A204.1 (cell line): ENCODE results near the gene CRY2.

Experiments
- FAIRE-seq: peaks from 2 replicates; lab custom pipeline; 2012; peaks lifted over from hg19 to GRCh38; lab: Jason Lieb, UNC

The CRY2 gene

GRCh38 chr11:45932217-45932616, 84.9 kb downstream of the CRY2 start:
- FAIRE-seq, result no peak
